Measurements from ENCODE around the gene SPIRE2.
"Not testable (repeated sequence)": the region's sequence is repeated elsewhere in the genome, so short reads cannot be mapped to it uniquely, and the experiment has no call there.

SPIRE2 gene

DNA sequence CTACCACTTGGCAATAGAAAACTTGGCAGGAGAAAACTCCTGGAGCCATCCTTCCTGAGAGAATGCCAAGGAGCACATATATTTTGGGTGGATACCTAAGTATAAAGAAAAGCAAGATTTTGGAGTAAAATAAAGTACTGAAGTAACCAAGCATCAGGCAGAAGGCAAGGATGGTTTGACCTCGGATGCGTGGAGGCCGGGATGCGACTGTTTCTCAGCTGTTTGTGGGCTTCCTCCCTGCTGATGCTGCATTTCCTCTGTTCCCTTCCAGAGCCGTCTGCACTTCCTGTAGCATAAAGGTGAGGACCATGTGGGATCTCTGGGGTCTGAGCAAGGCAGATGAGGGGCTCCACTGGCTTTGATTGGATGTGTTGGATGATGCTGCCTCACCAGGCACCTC lies 39.6 kb downstream of the SPIRE2 start:
- FAIRE-seq = no peak

DNA sequence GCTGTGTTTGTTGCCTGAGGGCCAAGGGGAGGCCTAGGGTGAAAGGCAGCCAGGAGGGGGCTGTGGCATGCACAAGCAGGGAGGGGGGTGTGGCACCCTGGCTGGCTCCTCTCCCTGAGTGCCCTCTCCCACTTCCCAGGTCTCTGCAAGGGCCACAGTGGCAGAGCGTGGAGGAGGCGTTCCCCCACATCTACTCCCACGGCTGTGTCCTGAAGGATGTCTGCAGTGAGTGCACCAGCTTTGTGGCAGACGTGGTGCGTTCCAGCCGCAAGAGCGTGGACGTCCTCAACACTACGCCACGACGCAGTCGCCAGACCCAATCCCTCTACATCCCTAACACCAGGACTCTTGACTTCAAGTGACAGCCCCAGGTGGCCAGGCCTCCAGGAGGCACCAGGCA lies 41.6 kb downstream of the SPIRE2 start:
- no peak for FAIRE-seq

DNA sequence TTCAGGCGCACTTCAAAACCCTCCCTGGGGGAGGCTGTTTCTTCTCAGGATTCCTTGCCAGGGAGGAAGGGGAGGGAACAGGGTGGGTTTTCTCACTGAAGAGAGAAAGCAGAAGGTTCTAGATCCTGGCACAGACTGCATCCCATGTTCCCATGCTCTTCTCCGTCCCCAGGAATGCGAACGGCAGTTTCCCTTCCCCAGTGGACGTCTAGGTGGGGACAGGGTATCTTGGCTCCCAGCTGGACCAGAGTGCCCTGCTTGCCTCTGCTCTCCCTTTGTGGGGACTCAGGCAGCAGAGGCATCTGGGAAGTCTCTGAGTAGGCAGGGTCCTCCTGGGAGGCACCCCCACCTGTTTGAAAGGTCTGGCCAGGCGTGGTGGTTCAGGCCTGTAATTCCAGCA lies 42.2 kb downstream of the SPIRE2 start:
- no peak for FAIRE-seq

DNA sequence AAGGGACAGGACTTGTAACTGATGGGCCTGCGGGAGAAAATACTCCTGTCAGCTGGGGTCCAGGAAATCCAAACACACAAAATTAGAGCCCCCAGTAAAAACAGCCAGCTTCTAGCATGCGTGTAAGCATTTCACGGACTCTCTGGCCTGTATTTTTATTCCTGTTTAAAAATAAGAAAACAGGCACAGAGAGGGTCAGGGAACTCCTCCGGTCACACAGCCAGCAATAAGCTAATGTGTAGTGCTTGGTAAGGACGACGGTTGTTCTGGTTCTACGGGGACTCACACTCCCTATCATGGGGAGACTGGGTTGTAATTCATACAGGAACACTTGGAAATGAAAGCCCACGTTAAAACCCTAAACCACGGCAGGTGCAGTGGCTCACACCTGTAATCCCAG lies 43.6 kb downstream of the SPIRE2 start:
- FAIRE-seq = no peak

DNA sequence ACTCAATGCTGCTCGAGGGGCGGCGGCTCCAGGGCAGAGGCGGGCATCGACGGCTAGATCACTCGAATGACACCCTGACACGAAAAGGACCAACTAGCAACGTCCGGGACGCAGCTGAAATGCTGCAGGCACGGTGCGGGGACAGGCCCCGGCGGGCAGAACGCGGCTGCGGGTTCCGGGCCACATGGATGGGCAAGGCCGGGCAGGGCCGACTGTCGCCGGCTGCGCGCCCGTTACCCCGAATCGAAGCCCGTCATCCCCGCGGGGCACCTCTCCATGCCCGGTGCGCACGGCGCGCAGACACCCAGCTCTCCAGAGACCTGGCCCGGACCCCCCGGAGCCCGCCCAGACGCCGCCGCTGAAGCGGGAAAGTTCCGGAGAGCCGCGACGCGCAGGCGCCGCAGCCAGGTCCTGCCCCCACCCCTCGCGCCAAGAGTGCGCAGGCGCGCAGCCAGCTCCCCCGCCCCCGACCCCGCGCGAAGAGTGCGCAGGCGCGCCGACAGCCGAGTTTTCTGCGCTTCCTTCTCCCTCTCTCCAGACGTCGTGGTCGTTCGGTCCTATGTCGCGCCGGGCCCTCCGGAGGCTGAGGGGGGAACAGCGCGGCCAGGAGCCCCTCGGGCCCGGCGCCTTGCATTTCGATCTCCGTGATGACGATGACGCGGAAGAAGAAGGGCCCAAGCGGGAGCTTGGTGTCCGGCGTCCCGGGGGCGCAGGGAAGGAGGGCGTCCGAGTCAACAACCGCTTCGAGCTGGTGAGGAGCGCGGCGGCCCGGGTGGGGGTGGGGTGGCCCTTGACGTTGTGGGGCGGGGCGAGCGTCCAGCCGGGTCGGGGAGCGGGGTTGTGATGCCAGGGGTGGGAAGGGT lies 45.1 kb downstream of the SPIRE2 start, which contains the start of gene TCF25:
Gene TCF25, plus strand, starts transcription at position 484 of the 863 bp plus-strand sequence. Its CDS starts 76 bp downstream, at position 560.
- FAIRE-seq = no peak

DNA sequence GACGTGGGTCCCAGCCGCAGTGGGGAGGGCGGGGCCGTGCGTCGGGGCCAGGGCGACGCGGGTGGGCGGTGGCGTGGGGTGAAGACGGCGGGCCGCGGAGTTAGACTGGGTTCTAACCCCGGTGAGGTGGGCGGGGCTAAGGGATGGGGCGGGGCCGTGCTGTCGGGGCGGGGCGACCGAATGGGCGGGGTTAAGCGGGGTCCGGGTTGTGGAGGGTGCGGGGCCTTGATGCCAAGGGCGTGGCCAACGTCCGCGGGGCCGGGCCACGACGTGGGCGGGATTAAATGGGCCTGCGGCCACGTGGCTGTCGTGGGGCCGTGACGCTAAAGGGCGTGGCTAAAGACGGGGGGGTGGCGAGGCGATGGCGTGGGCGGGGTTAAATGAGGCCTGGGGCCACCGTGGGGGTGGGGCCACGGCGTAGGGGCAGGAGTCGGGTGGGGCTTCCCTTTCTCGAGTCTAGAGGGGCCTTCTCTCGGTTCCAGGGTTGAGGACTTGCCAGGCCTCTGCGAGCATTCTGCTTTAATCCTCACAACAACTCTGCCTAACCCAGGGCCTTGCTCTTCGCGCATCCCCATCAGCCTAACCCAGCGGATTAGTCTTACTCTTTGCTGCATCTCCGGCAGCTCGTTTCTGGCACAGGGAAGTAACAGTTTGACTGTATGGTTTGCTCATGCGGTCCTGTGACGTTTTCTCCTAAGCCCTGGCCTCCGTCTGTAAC lies 45.9 kb downstream of the SPIRE2 start:
- no peak for FAIRE-seq

DNA sequence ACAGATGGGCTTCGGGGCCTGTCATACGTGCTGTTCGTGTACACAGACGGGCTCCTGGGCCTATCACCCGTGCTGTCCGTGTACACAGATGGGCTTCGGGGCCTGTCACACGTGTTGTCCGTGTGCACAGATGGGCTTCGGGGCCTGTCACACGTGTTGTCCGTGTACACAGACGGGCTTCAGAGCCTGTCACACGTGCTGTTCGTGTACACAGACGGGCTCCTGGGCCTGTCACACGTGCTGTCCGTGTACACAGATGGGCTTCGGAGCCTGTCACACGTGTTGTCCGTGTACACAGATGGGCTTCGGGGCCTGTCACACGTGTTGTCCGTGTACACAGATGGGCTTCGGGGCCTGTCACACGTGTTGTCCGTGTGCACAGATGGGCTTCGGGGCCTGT lies 50.8 kb downstream of the SPIRE2 start:
- FAIRE-seq = not testable (repeated sequence)

DNA sequence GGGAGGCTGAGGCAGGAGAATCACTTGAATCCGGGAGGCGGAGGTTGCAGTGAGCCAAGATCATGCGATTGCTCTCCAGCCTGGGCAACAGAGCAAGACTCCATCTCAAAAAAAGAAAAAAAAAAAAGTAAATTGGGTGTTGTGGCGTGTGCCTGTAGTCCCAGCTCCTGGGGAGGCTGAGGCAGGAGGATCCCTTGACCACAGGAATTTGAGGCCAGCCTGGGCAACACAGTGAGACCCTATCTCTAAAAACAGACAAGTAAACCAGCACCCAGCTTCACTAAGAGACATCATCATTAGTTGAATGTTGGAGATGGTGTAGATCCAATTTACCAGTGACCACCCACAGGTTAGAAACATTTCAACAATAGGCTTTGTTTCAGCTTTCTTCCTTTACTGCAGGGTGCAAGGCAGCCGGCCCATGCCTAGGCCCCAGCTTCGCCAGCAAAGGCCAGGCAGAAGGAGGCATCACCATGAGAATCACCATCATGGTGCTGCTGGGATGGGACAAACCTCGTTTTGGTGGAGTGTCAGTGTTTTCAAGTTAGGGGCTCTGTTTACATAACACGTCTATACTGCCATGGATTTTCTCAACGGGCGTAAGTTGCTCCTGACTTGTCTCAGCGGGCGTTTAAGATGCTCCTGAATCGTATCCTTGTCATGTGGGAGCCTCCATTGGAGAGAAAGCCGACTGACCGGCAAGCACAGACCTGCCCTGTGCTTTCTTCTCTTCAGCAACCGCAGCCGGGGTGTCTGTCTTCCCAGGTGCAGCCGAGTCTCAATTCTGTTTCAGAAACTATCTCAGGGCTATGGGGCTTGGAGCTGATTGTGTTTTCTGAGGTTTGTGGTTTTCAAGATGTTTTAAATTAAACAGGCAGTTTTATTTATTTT lies 52.4 kb downstream of the SPIRE2 start:
- no peak for FAIRE-seq

DNA sequence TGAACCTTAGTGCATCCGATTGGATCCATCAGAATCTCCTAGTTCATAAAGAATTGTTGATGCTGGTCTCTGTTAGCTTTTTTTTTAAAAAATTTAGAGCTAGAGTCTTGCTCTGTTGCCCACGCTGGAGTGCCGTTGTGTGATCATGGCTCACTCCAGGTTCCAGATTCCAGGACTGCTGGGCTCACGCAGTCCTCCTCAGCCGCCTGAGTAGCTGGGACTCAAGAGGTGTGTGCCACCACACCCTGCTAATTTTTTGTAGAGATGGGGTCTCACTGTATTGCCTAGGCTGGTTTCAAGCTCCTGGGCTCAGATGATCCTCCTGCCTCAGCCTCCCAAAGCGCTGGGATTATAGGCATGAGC lies 53.1 kb downstream of the SPIRE2 start:
- no peak for FAIRE-seq

DNA sequence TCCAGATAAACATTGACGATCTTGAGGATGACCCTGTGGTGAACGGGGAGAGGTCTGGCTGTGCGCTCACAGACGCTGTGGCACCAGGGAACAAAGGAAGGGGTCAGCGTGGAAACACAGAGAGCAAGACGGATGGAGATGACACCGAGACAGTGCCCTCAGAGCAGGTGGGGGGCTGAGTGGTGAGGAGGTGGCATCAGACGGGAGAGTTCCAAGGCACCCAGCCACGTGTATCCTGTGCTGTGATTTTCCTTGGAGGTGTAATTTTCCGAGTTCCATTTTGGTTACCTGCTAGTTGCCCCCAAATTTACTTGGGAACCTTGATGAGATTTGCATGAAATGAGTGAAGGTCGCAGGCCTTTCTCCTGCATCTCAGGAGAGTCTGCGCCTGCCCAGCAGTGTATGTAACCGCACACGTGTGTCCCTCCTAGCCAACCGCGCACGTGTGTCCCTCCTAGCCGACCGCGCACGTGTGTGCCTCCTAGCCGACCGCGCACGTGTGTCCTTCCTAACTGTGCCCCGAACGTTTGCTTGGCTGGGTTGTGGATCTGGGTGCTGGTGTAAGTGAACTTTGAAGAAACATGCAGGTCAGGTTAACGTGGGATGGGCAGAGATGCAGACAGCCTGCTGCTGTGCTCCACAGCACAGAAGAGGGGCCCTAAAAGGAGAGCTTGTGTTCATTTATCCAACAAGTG lies 55.2 kb downstream of the SPIRE2 start:
- FAIRE-seq = no peak

DNA sequence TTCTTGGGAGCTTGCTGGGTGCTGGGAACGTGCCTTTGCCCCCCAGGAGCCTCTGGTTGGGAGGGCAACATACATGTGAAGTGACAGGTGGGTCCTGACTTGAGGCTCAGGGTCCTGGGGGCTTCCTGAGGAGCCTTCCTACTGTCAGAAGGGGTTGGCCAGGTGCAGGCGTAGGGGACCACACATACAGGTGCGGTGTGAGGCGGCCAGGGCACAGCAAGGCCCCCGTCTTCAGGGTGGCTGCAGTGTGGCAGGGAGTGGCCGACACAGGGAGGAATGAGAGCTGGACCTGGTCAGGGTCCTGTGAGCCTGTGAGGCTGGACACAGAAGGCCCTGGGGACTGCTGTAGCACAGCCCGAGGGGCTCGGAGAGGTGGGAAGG lies 55.8 kb downstream of the SPIRE2 start:
- FAIRE-seq = no peak

DNA sequence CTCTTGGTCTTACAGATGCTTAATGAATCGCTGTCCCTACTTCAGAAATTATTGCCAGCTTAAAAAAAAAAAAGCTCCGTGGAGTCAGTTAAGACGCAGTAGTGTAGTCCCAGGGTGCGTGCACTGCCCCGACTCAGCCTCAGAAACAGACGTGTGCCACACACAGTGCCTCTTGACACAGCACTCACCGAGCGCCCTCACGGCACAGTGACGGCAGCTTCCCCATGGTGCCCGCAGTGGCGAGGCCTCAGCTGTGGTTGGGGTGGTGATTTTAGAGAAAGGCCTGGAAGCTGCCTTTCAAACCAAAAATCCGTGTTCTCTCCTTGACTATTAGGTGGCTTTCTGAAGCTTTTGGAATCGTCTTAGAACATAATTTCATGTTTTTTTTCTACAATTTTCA lies 59.0 kb downstream of the SPIRE2 start:
- FAIRE-seq = no peak

DNA sequence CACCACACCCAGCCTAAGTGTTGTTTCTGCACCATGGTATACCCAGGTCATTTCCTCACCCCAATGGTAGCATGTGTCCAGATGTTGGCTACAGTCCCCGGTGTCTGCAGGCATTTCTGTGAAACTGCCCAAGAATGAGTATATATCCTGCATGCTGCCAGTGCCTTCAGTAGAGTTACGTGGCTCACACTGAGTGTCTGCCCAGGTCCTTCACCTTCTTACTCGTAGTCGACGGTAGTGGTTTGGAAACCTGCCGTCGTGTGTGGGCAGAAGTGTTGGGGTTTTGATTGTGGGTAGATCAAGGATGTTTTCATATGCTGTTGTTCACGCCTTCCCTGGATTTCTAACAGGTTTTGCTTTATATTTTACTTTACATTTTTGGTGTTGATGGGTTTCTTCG lies 61.9 kb downstream of the SPIRE2 start:
- no peak for FAIRE-seq

DNA sequence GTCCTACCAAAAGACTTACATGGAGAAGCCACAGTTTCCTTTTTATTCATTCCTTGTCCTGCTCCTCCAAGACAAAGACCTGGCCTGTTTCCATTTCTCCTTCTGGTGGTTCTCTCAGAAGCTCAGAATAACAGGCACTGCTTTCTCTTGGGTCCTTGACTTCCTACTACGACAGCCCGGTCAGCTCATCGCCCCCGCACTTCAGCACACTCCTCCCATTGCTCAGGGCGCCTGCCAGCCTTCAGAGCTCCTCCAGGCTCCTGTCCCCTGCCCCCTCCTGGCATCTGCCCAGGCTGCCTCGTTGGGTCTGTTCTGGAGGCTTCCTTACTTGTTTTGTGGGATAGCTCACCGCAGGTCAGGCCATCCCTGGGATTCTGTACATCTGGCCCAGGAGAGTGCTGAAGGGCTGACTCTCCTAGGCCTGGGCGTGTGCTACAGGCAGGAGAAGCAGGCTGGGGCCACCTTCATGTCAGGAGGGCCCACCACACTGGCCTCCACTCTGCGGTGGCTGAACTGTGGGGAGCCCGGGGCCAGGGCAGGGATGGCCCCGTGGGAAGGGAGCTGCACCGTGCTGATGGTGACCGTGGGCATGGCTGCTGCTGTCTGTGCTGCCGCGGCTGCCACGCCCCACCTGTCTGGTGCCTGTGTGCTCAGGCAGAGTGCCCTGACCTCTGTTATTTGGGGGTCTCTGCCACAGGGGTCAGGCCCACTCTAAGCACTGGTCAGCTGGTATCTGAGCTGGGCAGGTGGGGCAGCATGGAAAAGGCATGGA lies 62.8 kb downstream of the SPIRE2 start:
- FAIRE-seq = no peak

DNA sequence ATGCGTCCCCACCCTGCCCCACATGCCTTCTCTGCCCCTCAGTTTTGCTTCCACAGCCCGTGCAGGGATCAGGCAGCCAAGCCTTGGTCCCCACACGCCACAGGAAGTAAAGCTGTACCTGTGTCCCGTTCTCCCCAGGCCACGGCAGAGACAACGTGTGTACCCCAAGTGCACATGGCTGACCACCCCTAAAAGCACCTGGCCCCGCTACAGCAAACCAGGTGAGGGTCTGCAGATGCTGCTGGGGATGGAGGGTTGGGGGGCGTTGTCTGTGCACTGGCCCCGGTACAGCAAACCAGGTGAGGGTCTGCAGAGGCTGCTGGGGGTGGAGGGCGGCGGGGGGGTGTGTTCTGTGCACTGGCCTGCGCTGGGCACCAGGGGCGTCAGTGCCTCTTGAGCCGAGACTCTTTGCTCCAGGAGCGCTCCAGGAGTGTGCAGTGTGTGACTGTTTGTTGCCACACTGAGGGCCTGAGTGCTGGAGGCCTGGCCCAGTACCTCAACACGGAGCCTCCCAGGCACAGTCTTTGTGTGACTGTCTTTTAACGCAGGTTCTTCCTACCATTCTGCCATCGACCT lies 63.9 kb downstream of the SPIRE2 start:
- FAIRE-seq = no peak

DNA sequence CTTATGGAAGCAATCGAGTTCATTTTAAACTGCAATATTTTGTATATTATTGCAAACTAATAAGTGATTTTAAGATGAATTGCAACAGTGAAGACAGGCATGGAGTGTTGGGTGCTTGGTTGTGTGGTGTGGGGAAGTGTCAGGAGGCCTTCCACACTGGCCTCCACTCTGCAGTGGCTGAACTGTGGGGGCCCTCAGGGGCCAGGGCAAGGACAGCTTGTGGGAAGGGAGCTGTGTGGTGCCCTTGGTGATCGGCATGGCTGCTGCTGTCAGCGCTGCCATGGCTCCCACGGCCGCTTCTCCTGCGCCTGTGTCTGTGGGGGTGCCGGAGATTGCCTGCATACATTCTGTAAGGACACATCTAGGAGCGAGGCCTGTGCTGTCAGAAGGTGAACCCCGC lies 64.4 kb downstream of the SPIRE2 start:
- FAIRE-seq = no peak

DNA sequence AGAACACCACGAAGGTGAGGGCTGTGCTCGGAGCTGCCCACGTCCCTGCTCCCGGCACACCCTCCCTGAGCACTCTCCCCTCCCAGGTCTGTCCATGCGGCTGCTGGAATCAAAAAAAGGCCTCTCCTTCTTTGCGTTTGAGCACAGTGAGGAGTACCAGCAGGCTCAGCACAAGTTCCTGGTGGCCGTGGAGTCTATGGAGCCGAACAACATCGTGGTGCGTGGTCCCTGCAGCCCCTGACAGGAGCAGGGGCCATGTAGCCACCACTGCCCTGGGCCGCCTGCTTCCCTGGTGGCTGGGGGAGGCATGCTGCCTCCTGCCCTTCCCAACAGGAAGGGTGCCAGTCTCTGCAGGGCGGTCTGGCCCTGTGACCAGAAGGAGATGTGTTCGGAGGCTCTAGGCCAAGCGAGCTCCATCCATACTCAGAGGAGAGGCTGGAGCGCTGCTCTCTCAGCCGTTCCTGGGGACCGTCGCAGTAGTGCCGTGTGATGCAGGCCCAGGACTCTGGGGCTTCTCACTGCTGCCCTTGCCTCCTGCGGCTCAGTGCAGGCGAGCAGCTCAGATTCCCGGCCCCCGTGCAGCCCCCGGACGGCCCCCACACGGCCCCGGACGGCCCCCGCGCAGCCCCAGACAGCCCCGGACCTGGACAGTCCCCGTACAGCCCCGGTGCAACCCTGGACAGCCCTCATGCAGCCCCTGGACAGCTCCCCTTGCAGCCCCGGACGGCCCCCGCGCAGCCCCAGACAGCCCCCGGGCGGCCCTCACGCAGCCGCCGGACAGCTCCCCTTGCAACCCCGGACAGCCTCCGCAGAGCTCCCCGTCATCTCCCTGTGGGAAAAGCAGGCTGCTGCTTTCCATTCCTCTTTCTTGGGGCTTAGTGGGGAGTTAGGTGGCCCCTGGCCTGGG lies 65.6 kb downstream of the SPIRE2 start:
- FAIRE-seq = no peak

DNA sequence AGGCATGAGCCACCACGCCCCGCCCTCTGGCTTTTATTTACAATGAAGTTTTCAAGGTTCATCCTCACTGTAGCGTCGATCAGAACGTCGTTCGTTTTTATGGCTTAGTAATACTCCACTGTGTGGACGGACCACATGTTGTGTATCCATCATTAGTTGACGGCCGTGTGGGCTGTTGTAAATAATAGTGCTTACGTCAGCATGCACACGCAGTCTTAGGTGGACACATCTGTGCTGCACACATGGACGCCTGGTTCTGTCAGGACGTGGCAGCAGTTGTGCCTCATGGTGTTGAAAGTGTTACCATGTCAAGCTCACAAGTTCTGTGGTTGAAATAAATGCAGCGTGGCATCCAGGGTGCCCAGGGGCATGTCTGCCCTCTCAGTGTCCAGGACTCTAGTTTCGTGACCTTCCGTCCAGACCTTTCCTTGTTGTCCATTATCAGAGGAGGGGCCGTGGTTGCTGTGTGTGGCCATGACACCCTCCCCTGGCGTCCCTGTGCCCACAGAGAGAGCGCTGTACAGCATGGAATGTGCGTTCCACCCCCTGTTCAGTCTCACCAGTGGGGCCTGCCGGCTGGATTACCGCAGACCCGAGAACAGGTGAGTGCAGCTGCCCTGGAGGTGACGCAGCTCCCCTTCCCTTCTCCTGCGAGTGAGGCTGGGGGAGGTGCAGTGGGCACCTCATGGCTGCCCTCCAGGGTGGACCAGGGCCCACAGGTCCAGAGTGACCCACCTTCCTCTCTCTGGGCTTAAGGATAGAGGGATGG lies 67.4 kb downstream of the SPIRE2 start:
- FAIRE-seq = no peak

DNA sequence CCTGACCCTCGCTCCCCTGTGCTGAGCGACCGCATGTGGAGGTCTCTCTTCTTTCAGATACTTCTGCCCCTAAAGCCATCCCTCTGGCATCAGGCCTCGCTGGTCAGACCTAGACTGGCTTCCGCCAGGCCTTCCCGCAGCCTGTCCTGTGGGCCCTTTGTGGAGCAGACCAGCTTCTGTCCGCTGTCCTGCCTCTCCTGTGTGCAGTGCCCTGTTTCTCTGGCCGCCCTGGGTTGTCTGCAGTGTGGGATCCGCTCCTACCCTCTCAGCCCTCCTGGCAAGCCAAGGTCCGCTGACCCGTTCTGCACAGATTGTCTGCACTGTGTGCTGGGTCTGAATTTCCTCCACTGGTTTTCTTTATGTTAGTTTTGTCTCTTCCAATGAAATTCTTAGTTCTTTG lies 68.9 kb downstream of the SPIRE2 start:
- FAIRE-seq = no peak
